ENCODE data around the gene NR5A1. TPM values are rescaled to one million over a fixed set of nuclear protein-coding genes. Genes with fewer than 3 reads are reported as not detected.

Gene NR5A1
- total RNA-seq, 1 donor from 2014 or later, result not detected

DNA sequence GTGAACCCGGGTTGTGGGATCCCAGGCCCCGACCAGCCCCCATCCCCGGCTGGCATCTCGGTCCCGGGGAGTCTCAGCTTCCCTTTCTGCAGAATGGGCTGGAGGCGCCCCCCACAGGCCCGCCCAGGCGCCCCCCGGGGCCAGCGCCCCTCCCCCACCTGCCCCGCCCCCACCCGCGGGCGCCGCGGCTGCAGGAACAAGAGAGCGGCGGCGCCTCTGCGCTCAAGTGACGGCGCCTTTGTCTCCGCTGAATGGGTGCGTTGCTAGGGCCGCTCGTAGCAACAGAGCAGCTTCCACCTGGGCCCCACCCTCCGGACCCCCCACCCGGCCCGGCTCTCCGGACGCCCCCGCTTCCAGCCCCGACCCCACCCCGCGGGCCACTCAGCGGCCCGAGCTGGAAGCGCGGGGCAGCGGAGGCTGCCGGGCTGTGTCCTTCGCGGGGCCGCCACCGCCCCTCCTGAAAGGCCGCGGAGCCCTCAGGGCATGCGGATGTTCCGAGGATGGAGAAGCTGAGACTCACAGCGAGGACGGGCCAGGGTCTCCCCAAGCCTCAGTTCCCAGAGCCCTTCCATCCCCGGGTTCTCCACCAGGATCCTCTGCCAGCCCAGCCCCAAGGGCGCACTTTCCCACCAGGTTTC, 29.4 kb downstream of the NR5A1 start:
- TF ChIP-seq, protein P1, sequence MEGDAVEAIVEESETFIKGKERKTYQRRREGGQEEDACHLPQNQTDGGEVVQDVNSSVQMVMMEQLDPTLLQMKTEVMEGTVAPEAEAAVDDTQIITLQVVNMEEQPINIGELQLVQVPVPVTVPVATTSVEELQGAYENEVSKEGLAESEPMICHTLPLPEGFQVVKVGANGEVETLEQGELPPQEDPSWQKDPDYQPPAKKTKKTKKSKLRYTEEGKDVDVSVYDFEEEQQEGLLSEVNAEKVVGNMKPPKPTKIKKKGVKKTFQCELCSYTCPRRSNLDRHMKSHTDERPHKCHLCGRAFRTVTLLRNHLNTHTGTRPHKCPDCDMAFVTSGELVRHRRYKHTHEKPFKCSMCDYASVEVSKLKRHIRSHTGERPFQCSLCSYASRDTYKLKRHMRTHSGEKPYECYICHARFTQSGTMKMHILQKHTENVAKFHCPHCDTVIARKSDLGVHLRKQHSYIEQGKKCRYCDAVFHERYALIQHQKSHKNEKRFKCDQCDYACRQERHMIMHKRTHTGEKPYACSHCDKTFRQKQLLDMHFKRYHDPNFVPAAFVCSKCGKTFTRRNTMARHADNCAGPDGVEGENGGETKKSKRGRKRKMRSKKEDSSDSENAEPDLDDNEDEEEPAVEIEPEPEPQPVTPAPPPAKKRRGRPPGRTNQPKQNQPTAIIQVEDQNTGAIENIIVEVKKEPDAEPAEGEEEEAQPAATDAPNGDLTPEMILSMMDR (conservative IDR thresholded peaks at IDR 0.05; ENCODE audit: low read depth, low read length), result no peak
- no peak overlapping the region for H3K4me3 ChIP-seq (ENCODE audit: low read depth, low read length)

GRCh38 chr9:124477211-124477647, 30.0 kb downstream of the NR5A1 start:
- DNase-seq (ENCODE audit: low read depth), result no peak
- TF ChIP-seq, protein P1 (conservative IDR thresholded peaks at IDR 0.05; ENCODE audit: low read depth, low read length), result no peak
- H3K4me3 ChIP-seq (ENCODE audit: low read depth, low read length), result no peak overlapping the region

More for the DNA sequence above, 29.4 kb downstream of the NR5A1 start:
- DNase-seq (ENCODE audit: low read depth), result no peak

DNA sequence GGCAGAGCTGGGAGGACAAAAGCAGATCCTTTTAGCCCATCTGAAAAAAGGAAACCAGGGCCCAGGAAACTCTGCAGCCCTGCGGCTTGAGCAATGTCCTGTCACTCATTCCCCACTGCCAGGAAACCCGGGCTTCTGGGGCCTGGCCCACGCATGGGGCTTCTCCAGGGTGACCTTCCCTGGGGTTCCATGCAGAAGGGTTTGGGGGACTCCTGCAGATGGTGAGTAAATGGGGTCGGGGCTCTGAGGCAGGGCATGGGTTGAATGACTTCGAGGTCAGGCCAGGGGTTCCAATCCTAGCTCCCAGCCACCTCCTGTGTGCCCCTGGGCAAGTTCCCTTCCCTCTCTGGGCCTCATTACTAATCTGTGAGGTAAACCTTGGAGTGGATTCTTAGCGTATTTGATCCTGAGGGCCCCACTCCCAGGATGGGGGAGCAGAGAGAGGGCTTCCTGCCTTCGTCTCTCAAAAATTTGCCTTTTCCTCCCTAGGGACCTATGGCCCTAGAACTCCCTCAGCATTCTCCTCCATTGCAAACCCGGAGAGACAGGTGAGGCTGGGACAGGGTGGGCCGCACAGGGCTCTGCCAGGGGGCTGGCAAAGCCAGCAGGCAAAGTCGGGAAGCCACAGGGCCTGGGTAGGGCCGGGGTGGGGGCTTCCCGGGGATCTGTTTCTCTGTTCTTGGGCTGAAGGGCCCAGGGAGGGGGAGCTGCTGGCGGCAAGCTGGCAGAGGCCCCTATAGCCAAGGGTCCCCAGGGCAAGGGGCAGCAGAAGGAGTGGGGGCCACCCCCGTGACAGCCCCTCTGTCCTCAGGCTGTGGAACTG, 31.1 kb downstream of the NR5A1 start:
- no peak for DNase-seq (ENCODE audit: low read depth)
- H3K4me3 ChIP-seq (ENCODE audit: low read depth, low read length), result no peak overlapping the region
- TF ChIP-seq, protein P1 (conservative IDR thresholded peaks at IDR 0.05; ENCODE audit: low read depth, low read length), result no peak

DNA sequence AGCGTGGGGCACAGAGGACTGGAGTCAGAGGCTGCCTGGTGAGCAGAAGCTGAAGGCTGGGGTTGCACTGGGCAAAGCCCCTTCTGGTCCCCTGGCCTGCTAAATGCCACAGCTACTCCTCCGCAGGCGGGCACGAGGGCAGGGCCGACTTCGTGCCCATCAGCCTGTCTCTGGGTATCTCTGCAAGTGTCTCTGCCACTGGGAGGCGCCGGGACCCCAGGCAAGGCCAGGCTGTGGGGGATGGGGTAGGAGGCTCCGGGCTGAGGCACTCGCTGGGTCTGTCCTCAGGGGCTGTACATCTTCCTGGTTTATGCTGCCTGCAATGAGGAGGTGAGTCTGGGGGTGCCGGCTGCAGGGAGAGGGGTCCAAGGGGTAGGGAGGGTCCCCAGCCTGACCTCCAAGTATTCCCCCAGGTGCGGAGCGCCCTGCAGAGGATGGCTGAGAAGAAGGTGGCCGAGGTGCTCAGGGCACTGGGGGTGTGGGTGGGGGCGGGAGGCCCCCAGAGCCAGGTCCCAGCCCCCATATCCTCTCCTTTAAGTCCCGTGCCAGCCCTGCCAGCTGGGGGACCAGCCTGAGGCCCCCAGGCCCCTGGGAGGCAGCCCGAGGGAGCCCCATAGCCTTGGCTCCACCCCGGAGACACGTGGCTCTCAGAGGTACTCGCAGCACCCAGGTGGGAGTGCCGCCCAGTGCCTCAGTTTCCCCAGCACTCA, 31.9 kb downstream of the NR5A1 start:
- TF ChIP-seq, protein P1 (conservative IDR thresholded peaks at IDR 0.05; ENCODE audit: low read depth, low read length), result no peak
- DNase-seq (ENCODE audit: low read depth), result no peak
- H3K4me3 ChIP-seq (ENCODE audit: low read depth, low read length), result no peak overlapping the region

DNA sequence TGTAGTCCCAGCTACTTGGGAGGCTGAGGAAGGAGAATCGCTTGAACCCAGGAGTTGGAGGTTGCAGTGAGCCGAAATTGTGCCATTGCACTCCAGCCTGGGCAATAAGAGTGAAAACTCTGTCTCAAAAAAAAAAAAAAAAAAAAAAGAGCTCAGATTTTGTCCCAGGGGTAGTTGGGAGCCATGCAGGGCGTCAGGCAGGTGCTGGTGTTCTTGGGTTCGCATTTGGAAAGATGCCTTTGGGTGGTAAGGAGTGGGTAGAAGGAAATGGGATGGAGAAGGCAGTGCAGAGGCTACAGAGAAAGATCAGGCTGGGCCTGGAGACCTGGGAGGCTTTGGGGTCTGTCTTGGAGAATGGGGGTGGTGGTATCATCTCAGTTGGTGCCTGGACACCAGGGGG, 33.0 kb downstream of the NR5A1 start:
- H3K4me3 ChIP-seq (ENCODE audit: low read depth, low read length), result no peak overlapping the region
- TF ChIP-seq, protein P1 (conservative IDR thresholded peaks at IDR 0.05; ENCODE audit: low read depth, low read length), result no peak
- no peak for DNase-seq (ENCODE audit: low read depth)

- H3K4me3 ChIP-seq (ENCODE audit: low read depth, low read length), result no peak overlapping the region
- no peak for DNase-seq (ENCODE audit: low read depth)
- TF ChIP-seq, protein P1 (conservative IDR thresholded peaks at IDR 0.05; ENCODE audit: low read depth, low read length), result no peak
Observed at GRCh38 chr9:124473310-124473709, 33.9 kb downstream of the NR5A1 start.

All from epithelial cell of proximal tubule (primary cell).